ENCODE data around the gene SMIM38. TPM values are rescaled to one million over a fixed set of nuclear protein-coding genes. Genes with fewer than 3 reads are reported as not detected.
"Not testable (repeated sequence)": the region's sequence is repeated elsewhere in the genome, so short reads cannot be mapped to it uniquely, and the experiment has no call there.

The SMIM38 gene
- polyA plus RNA-seq, 1 donor, result 0.52 TPM

DNA sequence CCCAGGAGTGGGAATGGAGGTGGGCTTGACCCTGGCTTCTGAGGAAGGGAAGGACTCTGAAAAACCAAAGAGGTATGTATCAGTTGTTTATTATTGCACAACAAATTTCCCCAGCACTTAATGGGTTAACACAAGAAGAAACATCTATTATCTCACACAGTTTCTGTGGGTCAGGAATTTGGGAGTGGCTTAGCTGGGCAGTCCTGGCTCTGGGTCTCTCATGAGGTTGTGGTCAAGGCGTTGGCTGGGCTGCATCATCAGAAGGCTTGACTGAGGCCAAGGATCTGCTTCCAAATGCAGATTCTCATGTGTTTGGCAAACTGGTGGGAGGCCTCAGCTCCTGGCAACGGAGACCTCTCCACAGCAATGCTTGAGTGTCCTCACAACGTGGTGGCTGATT is 17.5 kb upstream of the SMIM38 start:
- DNase-seq, result no peak

DNA sequence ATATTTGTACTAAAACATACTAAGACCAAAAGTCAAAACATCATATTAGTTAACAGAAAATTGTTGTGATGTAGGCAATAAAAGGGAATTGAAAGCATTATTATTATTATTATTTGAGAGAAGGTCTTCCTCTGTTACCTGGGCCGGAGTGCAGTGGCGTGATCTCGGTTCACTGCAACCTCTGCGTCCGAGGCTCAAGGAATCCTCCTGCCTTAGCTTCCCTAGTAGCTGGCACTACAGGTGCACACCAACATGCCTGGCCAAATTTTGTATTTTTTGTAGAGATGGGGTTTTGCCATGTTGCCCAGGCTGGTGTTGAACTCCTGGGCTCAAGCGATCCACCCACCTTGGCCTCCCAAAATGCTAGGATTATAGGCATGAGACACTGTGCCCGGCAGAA is 15.6 kb upstream of the SMIM38 start:
- DNase-seq, result not testable (repeated sequence)

DNA sequence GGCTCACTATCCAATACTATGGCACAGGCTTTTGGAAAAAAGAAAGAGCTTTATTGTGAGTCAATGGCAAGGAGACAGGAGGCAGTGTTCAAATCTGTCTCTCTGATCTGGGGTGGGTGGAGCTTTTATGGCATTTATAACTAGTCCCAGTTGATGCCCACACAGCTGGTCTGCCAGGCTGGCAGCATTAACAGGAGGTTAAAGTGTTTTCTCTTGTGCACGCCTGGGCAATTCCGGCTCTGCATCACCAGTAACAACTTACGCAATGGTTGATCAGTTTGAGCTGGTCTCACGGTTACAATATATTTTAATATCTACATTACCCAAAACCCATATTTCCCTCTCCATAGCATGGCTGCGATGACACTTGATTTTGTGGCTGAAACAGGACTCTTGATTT is 15.1 kb upstream of the SMIM38 start:
- no peak for DNase-seq

DNA sequence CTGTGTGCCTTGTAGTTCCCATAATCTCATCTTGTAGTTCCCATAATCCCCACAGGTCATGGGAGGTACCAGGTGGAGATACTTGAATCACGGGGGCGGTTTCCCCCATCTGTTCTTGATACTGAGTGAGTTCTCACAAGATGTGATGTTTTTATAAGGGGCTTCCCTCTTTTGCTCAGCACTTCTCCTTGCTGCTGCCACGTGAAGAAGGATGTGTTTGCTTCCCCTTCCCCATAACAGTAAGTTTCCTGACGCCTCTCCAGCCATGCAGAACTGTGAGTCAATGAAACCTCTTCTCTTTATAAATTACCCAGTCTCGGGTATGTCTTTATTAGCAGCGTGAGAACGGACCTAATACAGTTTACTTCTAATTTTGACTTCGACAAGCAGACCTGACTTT is 14.0 kb upstream of the SMIM38 start:
- no peak for DNase-seq

DNA sequence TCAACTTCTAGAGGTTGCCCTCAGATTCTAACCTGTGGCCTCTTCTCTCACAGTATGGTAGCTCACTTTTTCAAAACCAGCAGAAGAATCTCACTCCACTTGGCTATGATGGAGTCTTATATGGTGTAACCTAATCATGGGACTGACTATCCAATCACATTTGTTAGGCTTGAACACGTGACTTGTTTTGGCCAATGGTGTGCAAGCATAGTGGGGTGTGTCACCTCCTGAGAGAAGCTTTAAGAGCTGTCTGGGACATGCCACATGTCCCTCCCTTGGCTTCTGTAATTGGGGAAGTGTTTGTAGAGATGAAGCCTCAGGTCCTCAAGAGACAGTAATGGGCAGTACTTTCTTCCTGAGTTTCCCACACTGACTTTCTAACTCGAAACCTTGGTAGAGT is 12.8 kb upstream of the SMIM38 start:
- no peak for DNase-seq

DNA sequence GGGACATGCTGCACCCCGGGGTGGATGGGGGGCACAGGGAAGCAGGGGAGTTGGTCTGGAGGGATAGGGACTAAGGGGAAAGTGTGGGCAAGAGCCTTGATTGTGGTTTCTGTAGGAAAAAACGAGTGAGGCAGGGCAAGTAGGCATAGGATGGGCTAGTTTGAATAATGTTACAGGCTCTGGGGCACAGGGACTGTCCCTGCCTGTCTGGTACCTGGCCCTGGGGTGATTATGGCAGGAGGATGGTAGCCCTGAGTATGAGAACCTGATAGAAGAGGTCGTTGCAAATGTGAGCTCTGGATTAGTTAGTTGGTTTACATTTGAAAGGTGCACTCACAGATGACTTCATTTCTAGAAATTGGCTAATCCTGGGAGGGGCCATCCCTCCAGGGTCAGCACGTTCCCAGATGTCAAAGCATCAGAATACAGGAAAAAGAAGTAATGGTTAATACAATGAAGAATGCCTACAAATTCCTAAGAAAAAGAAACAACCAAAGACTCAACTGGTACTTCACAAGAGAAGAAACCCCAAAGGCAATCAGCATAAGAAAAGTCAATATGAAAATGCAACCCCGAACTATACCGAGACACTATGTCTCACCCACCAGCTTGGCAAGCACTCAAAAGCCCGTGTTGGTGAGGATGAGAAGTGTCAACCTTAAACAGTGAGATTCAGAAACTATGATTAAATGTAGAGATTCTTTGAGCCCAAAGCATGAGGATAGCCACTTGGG is 11.3 kb upstream of the SMIM38 start:
- DNase-seq, result no peak

DNA sequence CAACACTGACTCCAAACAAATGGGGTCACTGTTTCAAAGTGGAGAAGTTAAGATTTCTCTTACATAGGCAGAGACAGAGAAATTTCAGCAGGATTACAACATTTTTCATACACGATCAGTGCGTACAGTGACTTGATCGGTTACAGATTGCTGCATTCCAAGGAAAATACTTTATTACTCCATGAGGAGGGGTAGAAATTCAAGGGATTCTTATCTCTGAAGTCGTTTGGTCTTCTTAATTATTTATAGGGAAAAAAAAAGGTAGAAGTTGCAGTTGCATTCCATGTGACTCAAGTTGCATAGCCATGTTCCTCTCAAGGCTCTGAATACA is 10.7 kb upstream of the SMIM38 start:
- no peak for DNase-seq

DNA sequence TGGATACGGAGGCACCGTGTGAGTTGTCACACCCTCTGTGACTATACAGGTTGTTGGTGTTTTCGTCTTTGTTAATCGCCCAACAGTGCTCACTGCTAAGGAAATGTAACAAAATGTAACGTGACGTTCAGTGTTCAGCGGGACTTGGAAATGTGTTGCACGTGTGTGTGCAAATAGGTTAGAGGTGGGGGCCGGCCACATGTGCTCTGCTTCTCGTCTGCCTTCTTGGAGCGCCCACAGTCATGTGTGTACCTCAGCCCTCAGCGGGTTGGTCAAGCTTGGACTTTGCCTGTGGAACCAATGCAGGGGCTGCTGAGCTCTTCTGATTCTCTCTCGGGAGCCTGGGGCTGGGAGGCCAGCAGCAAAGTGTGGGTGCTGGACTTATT is 7.4 kb upstream of the SMIM38 start:
- no peak for DNase-seq

DNA sequence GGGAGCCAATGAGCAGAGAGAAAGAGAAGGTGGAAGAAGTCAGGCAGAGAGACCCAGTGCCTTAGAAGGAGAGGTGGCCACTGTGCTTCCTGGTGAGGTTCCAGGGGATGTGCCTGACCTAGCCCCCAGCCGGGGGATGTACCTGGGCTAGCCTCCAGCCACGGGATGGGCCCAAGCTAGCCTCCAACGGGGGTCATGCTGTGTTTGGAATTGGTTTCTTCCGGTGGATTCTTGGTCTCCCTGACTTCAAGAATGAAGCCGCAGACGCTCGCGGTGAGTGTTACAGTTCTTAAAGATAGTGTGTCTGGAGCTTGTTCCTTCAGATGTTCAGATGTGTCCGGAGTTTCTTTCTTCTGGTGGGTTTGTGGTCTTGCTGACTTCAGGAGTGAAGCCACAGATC is 6.9 kb upstream of the SMIM38 start:
- no peak for DNase-seq

DNA sequence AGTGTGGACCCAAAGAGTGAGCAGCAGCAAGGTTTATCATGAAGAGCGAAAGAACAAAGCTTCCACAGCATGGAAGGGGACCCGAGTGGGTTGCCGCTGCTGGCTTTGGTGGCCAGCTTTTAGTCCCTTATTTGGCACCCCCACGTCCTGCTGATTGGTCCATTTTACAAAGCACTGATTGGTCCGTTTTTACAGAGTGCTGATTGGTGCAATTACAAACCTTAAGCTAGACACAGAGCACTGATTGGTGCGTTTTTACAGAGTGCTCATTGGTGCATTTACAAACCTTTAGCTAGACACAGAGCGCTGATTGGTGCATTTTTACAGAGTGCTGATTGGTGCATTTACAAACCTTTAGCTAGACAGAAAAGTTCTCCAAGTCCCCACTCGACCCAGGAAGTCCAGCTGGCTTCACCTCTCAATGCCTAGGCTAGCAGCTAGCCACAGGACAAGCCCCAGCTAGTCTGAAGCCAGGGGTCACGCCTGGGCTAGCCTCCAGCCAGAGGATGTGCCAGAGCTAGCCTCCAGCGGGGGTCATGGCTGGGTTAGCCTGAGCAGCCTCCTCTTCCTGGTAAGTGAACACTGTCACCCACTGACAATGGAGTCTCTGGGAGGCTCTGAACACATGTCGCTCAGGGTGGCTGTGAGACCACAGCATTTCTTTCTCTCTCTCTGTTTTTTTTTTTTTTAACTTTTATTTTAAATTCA is 6.2 kb upstream of the SMIM38 start:
- not testable (repeated sequence) for DNase-seq

DNA sequence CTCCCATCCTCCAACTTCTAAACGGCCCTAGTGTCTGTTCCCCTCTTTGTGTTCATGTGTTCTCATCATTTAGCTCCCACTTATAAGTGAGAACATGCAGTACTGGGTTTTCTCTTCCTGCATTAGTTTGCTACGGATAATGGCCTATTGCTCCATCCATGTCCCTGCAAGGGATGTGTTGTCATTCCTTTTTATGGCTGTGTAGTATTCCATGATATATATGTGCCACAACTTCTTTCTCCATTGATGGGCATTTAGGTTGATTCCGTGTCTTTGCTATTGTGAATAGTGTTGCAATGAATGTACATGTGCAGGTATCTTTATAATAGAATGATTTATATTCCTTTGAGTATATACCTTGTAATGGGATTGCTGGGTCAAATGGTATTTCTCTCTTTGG is 5.6 kb upstream of the SMIM38 start:
- DNase-seq, result no peak

DNA sequence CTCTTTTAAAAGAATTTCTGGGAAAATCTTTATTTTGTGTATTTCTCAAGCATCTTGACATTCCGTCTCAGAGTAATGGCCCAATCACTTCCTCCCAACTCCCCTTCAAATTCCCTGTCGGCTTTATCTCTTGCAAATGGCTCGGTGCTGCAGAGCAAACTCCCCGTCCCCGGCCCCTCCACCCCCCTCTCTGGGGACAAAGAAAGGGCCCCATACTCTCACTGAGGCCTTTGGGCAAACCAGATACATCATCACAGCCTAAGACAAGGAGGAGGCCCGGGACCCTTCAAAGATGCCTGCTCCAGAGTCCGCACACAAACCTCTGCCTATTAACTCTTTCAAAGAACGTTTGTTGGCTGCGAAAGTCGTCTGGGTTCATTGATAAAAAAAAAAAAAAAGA is 3.9 kb upstream of the SMIM38 start:
- DNase-seq, result no peak

DNA sequence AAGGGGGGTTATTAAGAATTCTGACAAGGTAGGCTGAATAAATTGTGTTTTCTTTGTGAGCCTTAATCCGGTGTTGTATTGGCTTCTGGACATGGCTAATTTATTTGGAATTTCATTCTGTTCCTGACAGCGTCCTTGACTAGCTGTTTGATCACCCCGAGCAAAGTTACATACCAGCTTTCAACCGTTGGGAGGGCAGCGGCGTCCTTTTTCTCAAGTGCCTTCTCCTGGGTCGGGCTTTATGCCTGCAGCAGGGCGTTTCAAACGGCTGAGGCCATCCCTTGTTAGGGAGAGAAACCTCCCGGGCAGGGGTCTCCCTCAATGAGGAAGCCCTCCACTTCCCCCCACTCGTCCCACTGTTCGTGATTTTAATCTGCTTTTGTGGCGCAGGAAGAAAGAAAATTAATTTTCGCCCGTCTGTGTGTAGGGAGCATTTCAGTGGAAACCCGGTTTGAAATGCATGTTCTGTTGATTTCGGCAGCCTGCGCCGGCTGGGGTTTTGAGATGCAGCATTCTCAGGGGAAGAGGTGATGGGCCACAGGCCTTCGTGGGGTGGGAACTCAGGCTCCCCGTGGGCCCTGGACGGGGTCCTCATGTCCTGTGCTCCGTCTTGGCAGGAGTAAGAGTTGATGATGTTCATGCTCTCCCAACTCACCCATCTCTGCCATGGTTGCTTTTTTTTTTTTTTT is 2.9 kb upstream of the SMIM38 start:
- DNase-seq, result no peak

DNA sequence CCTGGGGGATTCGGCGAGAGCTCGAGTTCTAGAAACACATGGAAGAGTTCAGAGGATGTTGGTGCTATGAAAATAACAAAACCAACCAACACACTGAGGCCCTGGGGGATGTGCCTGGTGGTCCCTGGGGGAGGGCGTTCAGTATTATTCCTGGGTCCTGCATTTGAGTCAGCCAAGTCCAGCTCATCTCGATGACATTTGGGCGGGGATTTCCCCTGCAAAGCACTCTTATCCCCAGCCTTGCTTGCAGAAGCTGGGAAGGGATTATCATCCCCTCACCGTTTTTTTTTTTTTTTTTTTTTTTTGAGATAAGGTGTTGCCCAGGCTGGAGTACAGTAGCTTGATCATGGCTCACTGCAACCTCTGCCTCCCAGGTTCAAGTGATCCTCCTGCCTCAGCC is 2.1 kb upstream of the SMIM38 start:
- DNase-seq, result no peak

DNA sequence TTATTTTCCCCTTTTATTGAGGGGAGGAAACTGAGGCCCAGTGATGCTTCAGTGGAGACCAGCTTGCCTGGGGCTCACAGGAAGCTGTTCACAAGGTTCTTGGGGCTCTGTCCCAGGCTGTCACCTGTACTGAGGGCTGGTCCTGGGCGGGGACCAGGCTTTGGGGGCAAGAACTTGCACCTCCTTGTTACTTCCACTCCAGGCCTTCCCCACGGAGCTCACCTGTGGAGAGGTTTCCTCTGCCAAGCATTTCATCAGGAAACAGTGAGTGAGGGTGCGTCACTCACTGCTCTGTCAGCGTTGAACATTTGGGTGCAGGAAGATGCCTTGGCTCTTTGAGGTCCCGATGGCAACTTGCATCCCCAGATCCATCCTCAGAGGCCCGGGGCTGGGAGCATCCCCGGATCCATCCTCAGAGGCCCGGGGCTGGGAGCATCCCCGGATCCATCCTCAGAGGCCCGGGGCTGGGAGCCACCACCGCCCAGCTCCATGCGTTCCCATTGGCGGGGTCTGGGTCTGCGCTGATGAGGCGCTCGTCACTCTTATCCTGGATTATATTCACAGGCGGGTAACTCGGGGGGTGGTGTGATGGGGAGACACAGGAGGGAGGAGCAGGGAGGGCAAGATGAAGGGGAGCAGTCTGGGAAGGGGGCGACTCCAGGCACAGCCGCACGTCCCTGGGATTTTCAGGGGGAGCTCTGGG is 1.4 kb upstream of the SMIM38 start:
- no peak for DNase-seq

DNA sequence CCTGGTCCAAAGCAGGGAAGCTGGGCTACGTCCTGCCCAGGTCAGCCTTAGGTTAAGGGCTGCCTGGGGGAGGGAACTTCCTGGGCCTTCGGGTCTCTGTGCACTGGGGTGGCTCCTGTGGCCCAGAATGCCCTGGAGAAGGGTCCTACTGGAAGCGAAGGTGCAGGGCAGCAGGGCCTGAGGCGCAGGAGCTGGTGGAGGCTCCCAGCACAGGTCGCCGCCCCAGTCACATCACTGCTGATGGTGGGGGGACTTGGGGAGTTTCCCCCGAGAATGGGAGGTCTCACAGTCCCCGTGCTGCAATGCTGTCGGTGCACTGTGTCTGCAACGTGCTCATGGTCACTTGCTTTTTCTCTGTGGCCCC is 815 bp upstream of the SMIM38 start:
- no peak for DNase-seq

DNA sequence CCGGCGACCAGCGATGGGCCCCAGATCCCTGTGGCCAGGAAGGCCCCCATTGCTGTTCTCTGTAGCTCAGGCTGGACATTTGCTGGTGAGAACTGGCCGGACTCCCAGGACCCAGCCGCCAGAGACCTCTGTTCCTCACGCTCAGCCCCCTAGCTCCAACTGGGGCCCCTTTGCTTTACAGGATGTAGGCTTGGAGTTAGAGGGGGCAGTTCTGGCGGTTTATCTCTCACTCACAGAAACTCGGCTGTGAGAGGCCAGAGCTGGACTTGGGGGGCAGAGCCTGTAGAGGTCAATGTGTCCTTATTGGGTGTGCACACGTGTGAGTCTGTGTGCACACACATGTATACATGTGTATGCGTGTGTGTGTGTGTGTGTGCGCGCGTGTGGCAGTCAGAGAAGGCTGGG is 502 bp downstream of the SMIM38 start:
- no peak for DNase-seq

DNA sequence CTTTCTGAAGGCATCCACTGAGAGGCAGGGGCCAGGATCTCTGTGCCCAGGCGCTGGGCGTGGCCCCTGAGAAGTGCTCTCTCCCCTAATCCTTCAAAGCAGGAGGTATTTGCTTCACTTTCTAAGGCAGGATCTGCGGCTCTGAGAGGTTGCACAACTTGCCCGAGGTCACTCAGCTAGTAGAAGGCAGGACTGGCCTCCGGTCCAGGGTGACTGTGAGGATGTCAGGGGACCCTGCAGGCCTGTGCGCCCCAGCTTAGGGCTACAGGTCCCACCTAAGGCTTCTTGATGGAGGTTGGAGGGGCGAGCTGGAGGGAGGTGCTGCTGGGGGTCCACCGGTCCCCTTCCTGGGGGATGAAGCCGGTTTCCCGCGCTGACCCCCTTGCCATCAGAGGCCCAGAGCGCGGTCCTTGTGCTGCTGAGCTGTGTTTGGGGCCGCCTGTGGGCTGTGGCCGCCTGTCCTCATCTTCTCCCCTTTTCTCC is 979 bp downstream of the SMIM38 start:
- no peak for DNase-seq

DNA sequence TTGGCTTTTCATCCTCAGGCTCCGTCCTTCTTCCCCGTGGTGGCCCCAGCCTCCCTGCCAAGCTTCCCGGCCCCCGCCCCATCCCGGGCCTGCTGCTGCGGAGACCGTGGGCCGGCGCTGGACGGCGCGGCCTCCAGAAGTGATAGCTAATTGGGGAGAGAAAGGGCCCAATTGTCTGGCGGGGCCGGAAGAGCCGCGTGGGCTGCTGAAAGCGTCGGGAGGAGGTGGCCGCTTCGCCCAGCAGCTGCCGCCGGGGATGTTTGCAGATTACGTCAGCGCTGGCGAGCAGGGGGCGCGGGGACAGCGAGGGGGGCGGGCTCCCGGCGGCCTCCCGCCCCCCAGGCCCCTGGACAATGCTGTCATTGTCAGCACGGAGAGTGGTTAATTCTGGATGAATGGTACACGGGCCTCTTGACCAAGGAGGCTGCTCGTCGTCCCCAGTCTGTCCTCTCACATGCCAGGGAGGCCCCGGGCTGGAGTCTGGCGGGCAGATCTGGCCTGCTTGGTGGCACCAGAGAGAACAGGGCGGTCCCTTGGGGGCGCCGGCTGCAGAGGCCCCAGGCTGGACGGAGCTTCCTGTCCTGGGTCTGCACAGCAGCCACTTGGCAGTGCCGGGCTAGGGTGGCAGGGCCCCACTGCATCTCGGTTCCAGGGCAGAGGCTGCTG is 1.6 kb downstream of the SMIM38 start:
- DNase-seq, result peak; percentile 71

DNA sequence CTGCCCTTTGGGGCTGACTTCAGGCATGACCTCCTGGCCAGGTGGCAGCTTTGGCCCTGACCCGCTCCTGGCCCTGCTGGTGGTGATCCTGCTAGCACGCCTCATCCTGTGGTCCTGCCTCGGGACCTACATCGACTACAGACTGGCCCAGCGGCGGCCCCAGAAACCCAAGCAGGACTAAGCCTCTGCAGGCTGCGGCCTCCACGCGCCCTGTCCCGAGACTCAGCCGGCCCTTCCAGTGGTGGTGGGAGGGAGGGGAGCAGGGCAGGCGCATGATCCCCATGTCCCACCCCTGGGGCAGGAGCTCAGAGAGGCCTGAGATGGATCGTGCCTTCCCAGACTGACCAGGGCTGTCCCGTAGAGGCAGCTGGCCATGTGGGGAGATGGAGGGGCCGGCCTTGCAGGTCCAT is 2.1 kb downstream of the SMIM38 start:
- no peak for DNase-seq

DNA sequence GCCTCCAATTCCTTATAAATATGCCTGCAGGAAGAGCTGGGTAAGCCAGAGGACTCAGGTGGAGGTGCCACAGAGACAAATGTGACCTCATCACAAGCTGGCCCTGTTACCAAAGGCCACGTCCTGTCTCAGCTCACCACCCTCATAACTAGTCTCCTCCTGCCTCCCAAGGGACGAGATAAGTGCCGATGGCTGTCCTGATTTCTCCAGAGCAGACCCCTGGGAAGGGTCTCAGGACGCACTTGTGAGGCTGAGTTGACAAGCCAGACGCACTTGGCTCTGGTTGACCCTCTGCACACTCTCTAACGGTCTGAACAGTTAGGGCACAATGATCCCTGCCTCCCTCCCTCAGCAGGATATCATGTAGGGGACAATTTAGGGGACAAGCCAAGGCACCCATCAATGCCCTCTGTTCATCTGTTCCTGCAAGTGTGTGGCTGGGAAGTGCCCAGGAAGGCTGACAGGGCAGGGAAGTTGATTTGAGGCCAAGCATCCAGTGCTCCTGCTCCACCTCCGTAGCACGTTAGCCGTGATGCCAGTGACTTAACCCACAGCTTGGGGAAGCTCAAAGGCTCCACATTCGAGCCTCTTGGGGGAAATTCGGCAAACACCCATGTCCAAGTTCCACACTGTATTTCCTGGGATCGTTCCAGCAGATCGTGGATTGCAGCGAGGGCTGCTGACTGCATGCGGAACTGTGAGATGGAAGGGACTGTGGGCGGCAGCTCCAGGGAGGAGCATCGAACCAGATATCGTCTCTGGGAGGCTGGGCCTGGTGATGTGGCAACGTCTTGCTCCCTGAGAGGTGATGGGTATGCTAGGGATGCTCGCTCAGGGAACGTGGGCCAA is 2.8 kb downstream of the SMIM38 start:
- no peak for DNase-seq

Data from left kidney (tissue), 2 donors.